Skin epidermis (tissue), 12 donors: Measurements from ENCODE around the gene GRM7.

ENCODE experiments used
- H3K27ac ChIP-seq, 21 experiments: fragments of 200-600 bp; sonication (generic) in 11 of 21; one replicate each; pipeline ENCODE4 v1.5.0; 2020; ENCODE audit warnings: mild to moderate bottlenecking in 3 of 21, inconsistent platforms in 2 of 21, moderate library complexity in 2 of 21
- H3K4me3 ChIP-seq, 7 experiments: fragments of 200-600 bp; sonication (generic) in 2 of 7; one replicate each; pipeline ENCODE4 v1.5.0; 2020; ENCODE audit warnings: inconsistent platforms in 2 of 7, mild to moderate bottlenecking in 2 of 7, moderate library complexity in 1 of 7

The GRM7 gene

DNA sequence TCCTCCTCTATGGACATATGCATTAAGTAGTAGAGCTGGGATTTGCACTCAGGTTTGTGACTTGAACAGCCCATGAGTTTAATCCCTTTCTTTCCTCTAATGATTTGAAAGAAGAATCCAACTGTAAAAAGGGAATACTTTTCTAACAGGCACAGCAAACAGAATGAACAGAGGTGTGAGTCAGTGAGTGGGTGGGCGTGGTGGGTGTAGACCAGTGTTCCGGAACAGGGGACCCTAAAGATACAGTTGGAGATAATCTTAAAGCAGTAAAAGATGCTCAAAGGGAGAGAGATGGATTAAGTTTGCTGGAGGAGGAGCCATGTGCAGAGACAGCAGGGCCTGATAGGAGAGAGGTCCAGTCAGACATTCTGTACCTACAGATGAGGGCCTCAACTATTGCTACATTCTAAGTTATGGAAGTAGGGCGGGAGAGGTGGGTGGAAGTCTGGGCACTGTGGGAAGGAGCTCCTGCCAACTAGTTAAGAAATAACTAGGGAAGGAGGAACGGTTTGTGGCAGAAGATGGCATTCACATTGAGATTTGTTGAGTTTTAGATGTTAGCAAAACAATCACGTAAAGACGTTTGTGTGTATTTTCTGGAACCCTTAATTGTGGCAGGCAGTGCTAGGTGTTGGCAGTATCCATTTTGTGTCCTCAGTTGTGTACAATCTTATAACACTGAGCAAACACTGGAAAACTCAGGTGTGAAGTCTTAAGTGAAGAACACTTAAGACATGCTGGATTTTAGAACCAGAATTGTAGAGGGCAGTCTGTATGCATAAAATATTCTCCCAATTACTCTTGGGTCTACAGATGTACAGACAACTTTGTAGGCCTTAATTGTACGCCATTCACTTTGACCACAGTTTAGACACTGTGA, 511.0 kb downstream of the GRM7 start:
- Histone ChIP-seq H3K27ac (no peak overlapping the region), H3K4me3 (no peak overlapping the region)

DNA sequence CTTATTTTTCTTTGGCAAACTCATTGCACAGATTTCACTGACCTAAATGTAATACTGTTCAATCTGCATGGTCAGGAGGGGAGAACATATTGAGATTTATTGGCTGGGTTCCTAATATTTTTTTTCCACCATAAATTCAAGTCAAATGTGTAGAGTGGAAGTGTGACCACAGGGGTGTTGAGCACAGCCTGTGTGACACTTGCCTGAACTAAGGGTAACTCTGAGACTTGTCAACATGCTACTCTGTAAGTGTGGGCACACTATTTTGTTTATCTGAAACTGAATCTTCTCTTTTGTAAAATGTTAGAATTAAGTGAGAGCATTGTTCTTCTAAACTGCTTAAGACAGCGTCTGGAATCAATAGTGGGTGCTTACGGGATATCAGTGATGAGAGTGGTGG, 516.2 kb downstream of the GRM7 start:
- no peak overlapping the region for H3K27ac ChIP-seq
- no peak overlapping the region for H3K4me3 ChIP-seq

DNA sequence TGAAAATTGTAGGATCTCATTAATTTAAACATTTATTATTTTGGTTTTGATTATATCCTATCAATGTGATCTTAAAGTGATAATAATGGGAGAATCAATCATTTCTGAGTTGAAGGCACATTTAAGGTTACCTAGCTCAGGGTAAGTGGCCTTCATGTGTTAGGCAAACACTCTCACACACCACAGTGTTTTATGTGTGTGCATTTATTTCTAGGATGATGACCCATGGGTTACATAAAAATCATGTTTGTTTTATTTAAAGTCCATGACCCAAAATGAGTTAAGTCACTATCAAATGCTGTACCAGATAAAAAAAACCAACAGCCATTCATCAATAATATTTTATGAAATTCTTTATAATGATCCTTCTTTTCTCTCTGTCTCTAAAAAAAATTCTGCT, 520.8 kb downstream of the GRM7 start:
- H3K27ac ChIP-seq: no peak overlapping the region

DNA sequence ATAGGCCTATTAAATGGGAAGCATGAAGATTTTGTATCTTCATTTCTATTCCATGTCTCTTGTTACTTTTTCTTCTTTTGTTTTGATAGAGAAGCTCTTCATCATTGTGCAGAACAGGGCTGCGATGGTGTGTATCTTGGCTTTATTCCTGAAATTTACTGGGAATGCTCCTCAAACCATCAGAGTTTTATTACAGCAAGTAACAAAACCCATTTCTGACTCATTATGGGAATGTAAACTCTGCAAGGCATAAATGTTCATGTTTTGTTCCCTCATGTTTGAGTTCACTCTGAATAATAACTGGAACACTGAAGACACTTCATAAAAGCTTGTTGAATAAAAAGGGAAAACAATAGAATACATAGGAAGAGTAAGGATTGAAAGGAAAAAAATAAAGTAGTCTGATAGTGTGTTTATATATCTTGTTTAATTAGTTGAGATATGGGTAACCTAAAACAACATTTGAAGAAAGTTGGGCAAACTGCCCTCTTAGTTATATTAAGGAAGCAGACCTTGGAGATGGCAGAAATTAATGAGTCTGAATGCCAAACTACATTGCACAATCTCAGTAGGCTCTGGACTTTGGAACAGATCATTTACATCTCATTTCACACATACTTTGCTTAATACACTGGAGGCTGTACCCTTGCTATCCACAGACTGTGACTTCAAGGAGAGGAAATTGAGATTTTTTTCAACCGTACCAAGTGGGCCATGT, 521.5 kb downstream of the GRM7 start:
- Histone ChIP-seq H3K4me3 (no peak overlapping the region), H3K27ac (no peak overlapping the region)

More for the DNA sequence above, 520.8 kb downstream of the GRM7 start:
- no peak overlapping the region for H3K4me3 ChIP-seq

DNA sequence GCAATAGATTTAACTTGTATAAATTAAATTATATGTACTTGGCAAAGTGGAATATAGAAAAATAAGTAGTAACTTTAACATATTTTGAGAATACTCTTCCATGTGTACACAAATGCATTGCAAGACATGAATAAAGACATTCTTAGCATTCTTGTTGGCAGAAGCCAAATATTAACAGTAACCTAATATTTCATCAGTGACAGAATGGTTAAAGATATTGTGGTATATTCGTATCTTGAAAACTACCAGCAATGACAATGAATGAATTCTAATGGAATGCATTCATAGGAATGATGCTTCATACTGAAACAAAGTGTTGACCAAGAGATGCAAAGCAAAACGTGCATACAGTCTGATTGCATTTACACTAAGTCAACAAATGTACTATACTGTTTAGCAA, 524.7 kb downstream of the GRM7 start:
- Histone ChIP-seq H3K27ac (no peak overlapping the region), H3K4me3 (no peak overlapping the region)

DNA sequence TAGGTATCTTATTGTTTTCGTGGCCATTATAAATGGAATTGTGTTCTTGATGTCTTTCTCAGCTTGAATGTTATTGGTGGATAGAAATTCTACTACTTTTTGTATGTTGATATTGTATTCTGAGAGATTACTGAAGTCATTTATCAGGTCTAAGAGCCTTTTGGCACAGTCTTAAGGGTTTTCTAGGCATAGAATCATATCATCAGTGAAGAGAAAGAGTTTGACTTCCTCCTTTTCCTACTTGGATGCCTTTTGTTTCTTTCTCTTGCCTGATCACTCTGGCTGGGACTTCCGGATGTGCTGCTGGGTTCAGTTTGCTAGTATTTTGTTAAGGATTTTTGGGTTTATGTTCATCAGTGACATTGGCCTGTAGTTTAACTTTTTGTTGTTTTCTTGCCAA, 527.1 kb downstream of the GRM7 start:
- no peak overlapping the region for H3K27ac ChIP-seq
- no peak overlapping the region for H3K4me3 ChIP-seq

DNA sequence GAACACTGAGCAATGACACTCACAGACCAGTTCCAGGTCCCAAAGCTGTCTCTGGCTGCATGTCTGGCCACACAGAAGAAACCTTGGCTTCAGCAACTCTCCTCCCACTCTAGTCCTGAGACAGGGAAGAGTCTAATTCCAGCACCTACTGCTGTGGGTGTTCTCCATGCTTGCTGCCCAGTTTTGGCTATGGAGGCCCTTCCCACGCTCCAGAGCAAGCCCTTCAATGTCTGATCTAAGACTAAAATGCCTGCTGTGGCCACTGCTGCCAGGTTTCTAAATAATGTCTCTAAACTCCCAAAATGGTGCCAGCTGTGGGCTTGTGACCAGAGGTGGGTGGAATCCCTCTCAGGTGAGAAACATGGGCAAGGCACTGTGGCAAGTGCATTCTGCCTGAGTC, 531.3 kb downstream of the GRM7 start:
- no peak overlapping the region for H3K4me3 ChIP-seq
- H3K27ac ChIP-seq: no peak overlapping the region

DNA sequence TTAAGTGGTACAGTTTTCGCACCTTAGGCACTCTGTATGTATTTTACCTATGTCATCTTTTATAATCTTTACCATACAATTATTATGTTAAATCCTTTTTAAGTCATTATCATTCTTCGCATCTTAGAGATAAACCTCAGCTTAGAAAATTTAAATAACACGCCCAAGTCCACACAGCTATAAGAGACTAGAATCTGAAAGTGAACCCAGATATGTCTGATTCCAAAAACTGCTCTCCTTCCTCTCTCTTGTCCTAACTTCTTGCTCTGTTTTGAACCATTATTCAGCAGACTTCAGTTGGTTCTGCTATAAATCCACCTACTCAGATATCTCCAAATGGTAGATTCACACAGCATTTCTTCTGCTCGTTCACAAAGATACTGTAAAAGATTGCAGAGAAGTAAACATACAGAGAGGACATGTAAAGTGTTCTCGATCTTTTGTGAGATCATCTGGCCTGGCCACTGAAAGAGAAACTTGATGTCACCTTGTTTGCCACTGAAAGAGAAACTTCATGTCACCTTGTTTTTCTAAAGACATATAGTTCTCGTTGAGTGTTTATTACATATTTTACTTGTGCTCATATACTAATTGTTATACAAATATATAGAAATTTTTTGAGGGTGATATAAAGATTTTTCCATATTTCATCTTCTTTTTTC, 533.2 kb downstream of the GRM7 start:
- Histone ChIP-seq H3K4me3 (no peak overlapping the region), H3K27ac (no peak overlapping the region)

DNA sequence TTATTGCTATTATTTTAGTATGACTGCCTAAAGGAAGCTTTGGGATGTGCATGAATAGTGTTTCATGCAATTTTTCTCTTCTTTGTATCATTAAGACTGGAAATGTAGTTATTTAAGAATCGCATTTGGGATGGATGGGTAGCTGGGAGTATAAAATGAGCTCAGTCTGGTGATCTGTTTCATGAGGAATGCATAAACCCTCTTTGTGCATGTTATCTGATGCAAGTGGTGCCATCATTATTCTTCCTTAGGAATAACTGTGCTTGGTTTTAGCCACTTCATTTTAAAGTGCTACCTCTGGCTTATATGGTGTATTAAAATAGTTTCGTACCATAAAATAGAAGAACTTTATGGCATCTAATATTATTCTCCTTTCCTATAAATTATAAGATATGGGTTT, 535.6 kb downstream of the GRM7 start:
- Histone ChIP-seq H3K27ac (no peak overlapping the region), H3K4me3 (no peak overlapping the region)

DNA sequence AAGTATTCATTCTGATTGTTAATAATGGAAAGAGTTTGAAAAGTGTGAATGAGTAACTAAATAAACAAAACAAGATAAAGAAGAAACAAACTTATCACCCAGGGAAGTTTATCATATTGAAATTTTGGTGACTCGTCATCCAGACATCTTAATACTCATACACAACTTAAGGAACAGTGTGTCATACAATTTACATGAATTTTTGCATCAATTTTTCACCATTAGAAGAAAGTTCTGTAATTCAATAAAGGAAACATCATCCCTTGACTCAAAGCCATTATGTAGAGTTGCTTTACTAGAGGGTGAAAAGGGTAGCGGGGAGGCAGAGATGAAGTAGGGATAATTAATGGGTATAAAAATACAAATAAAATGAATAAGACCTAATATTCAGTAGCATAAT, 536.2 kb downstream of the GRM7 start:
- H3K4me3 ChIP-seq: no peak overlapping the region
- no peak overlapping the region for H3K27ac ChIP-seq

DNA sequence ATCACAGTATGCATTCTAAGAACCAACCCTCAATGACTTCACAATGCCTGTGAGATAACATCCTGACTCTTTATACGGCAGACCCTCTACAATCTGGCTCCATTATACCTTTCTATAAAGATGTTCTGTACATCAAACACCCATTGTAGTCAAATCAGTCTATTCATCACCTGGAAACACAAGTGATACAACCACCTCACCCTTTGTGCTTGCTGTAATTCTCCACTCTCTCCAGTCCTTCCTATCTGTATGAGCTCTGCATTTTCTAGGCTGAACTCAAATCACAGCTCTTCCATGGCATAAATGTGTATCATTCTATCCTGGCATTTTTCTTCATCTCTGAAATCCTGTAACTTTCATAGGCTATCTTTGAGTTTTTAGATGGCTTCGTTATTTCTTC, 539.4 kb downstream of the GRM7 start:
- H3K27ac ChIP-seq: no peak overlapping the region
- no peak overlapping the region for H3K4me3 ChIP-seq

DNA sequence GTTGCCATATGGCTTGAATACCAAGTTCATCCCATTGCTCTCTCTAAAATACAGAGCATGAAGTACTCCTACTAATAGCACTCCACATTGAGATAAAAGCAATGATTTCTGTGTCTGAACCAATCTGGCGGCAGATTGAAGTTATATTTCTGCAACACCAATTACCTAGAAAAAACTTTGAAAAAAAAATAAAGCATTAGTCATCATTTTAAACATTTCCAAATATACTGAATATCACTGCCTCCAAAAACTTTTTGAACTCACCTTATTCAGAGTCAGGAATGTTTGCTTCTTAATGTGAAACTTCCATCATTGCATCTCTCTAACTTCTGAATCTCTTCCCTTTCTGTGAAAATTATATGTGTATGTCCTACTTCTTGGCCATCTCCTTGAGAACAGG, 540.5 kb downstream of the GRM7 start:
- H3K4me3 ChIP-seq: no peak overlapping the region
- no peak overlapping the region for H3K27ac ChIP-seq

DNA sequence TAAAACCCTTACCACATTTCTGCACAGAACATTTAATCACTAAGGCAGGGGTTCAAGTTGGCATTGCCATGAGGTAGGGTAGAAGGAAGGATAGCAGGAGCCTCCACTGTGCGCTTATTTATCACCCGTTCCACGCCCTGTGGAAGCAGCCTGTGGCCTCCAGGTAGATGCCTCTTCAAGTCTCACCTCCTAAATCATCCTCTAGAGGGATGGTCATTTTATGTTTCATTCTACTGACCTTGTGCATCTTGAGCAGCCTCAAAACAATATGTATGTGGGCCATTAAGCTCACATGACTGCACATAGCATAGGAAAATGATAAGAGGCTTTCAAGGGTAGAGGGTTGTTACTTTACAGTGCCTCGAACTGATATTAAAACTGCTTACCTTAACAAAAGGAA, 546.2 kb downstream of the GRM7 start:
- H3K27ac ChIP-seq: no peak overlapping the region
- H3K4me3 ChIP-seq: no peak overlapping the region

DNA sequence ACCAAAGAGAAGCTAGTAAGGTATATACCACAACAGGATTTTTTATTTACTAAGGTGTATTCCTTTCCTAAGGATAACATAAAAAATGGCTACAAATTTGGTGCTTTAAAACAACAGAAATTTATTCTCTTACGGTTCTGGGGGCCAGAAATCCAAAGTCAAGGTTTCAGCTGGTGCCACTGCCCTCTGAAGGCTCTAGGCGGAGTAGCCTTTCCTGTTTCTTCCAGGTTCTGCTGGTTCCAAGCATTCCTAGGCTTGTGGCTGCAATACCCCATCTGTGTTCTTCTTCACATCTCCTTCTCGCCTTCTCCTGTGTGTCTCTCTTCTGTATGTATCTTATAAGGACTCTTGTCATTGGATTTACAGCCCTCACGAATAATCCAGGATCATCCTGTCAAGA, 549.9 kb downstream of the GRM7 start:
- H3K27ac ChIP-seq: no peak overlapping the region
- no peak overlapping the region for H3K4me3 ChIP-seq

DNA sequence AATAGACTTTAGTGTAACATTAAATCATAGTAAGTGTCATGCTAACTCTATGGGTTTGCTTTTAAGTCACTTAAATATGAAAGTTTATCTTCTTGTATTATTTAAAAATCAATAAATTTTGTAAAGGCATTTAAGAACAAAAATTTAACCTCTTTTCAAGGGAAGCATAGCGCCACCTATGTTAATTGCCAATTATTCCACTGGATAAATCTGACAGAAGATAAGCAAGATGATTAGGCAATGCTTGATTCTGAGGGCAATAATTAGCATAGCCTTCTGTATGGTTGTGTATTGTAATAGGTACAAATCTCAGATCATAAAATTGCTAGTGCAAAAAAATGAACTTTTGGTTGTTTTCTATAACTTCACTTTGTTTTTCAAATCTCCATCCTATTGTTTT, 560.1 kb downstream of the GRM7 start:
- Histone ChIP-seq H3K27ac (no peak overlapping the region), H3K4me3 (no peak overlapping the region)

DNA sequence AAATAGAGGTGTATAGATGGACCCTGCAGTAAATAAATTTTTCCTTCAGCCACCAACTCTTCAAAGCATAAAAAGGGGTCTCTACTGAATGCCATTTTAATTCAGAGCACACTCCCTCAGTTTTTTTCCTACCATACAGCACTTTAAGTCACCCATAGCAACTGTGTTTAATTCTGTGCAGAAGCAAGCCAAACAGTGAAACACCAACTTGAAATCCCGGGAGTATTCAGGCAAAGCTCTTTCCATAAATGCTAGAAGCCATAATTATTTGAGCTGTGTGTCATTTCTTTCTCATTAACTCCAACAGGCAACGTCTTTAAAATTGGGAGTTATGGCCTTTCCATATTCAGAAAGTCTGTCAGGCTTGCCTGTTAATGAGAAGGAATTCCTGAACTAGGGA, 562.1 kb downstream of the GRM7 start:
- Histone ChIP-seq H3K4me3 (no peak overlapping the region), H3K27ac (no peak overlapping the region)

DNA sequence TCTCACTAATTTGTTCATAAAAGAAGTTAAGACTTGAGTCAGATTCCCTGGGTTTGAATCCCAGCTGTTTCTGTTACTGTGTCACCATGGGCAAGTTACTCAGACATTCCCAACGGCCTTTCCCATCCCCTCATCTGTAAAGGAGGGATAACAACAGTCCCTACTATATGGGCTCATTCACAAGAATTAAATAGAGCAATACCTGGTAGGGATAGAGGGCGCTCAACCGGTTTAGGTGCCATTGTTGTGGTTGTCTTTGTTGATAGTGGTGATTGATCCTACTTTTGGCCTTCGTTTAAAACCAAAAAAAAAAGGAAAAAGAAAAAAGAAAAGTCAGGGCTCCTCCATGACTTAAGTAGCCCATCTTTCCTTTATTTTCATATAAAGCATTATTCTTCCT, 563.1 kb downstream of the GRM7 start:
- no peak overlapping the region for H3K4me3 ChIP-seq
- no peak overlapping the region for H3K27ac ChIP-seq

DNA sequence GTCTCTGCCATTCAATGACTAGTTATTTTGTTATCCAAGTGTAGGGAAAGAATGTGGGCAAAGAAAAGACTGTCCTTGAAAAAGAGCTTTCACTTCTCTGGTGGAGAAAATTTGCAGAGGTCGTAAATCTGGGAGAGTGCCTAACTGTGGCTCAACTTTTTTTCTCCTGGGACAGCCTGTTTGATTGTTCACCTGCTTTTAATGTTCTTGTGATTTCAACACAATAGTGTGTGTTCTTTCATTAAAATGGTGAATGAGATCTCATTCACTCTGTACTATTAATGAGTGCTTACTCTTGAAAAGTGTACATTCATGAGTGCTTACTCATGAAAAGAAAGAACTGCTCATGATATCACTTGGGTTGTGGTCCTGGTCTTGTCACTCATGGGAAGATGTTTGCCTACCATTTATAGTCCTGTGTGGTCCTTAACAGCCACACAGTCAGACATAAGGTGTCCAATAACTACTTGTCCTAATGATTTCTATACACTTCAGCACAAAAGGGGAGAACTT, 567.3 kb downstream of the GRM7 start:
- Histone ChIP-seq H3K4me3 (no peak overlapping the region), H3K27ac (no peak overlapping the region)

DNA sequence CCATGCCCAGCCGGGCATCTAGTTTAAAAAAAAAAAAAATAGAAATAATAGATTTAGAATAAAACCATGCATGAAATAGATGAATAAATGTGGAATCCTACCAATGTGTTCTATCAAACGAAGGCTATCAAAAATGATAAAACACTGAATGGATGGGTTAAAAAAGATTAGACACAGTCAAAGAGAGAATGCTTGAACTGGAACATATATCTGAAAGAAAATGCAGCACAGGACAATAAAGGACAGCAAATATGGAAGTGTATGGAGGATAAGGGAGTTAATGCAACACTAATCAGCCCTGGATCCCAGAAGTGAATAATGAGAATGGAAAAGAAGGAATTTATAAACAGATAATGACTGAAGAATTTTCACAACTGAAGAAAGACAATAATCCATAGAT, 571.7 kb downstream of the GRM7 start:
- Histone ChIP-seq H3K4me3 (no peak overlapping the region), H3K27ac (no peak overlapping the region)

DNA sequence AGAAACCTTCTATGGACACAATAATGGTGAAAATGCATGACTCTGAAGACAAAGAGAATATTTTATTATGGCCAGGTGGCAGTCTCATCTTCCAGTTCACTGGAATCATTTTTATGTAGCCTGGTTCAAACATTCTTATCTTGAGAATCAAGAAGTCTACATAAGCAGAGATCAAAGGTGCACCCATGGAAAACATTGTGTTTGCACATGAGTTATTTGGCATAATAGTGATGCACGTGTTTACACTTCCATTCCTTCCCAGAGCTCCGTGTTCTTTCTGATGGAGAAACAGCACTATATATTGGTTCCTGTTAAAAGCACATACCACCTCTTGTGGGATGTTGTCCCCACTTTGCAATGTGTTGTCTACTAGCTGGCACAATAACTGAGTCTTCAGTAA, 572.2 kb downstream of the GRM7 start:
- no peak overlapping the region for H3K27ac ChIP-seq

DNA sequence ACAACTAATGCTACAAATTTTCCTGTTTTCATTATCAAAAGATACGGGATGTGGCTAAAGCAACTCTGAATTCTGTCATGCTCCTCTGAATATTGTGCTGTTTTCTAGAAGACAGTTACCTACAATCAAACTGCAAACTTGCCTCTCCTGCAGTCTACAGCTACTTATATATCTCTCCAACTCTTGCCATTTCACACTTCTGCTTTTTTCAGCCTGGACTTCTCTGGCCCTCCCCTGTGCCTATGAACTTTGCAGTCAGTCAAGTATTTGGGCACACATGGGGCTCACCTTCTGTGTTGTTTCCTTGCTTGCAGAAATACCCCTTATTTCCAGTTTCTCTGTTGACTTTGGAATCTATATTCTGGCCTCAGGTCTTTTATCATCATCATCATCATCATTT, 575.6 kb downstream of the GRM7 start:
- H3K27ac ChIP-seq: no peak overlapping the region
- H3K4me3 ChIP-seq: no peak overlapping the region

More for the DNA sequence above, 572.2 kb downstream of the GRM7 start:
- H3K4me3 ChIP-seq: no peak overlapping the region
